HepG2 (cell line): Measurements from ENCODE around the gene PTGIS. TPM values are rescaled to one million over a fixed set of nuclear protein-coding genes. Genes with fewer than 3 reads are reported as not detected.

Source experiments
- ARHGAP35 ChIP-seq: sonication (generic); formaldehyde crosslinking; IDR thresholded peaks from 2 replicates; pipeline ENCODE4 v1.9.0; 2022; ENCODE audit warnings: mild to moderate bottlenecking, inconsistent platforms, moderate library complexity, missing genetic modification reagents, borderline replicate concordance
- DR1 ChIP-seq: sonication (generic); formaldehyde crosslinking; IDR thresholded peaks from 2 replicates; pipeline ENCODE4 v1.8.0; 2021; ENCODE audit warnings: mild to moderate bottlenecking, missing genetic modification reagents, inconsistent platforms
- FOSL2 ChIP-seq: sonication (generic); formaldehyde crosslinking; IDR thresholded peaks from 2 replicates; pipeline ENCODE4 v1.4.0; 2020; ENCODE audit warnings: missing genetic modification reagents
- IKZF4 ChIP-seq: sonication (generic); formaldehyde crosslinking; IDR thresholded peaks from 2 replicates; pipeline ENCODE4 v1.5.1; 2020; ENCODE audit warnings: borderline replicate concordance, mild to moderate bottlenecking, low read depth, missing genetic modification reagents; ENCODE audit errors: not compliant biosample characterization
- LCORL ChIP-seq, 2 experiments: fragments of 450-650 bp in 1 of 2; sonication (generic) in 1 of 2; formaldehyde crosslinking in 1 of 2; IDR thresholded peaks; 2 replicates each; pipeline versions ENCODE4 v1.5.0 to v1.6.1; 2017 to 2020; ENCODE audit warnings: antibody characterized with exemption in 1 of 2, missing genetic modification reagents in 1 of 2
- MEIS1 ChIP-seq: sonication (generic); formaldehyde crosslinking; IDR thresholded peaks from 2 replicates; pipeline ENCODE4 v1.9.0; 2021; ENCODE audit warnings: mild to moderate bottlenecking, missing genetic modification reagents, moderate library complexity, borderline replicate concordance
- MIER2 ChIP-seq: IDR thresholded peaks from 2 replicates; pipeline ENCODE4 v1.6.1; 2016; ENCODE audit warnings: missing biosample characterization, missing genetic modification reagents
- NCOR1 ChIP-seq: fragments of 200-600 bp; sonication (generic); IDR thresholded peaks from 2 replicates; pipeline ENCODE4 v1.7.0; 2017; ENCODE audit warnings: antibody characterized with exemption, low read length, borderline replicate concordance
- NFE2L1 ChIP-seq: sonication (generic); formaldehyde crosslinking; IDR thresholded peaks from 2 replicates; pipeline ENCODE4 v1.4.0; 2020; ENCODE audit warnings: missing genetic modification reagents, mild to moderate bottlenecking, borderline replicate concordance
- PPARG ChIP-seq: conservative IDR thresholded peaks from 2 replicates; pipeline ENCODE4 v1.6.1; 2016; ENCODE audit warnings: missing biosample characterization, missing genetic modification reagents
- RAD21 ChIP-seq: fragments of 450-650 bp; formaldehyde crosslinking; IDR thresholded peaks from 2 replicates; pipeline ENCODE4 v1.5.0; 2020; ENCODE audit warnings: mild to moderate bottlenecking
- RARG ChIP-seq: sonication (generic); formaldehyde crosslinking; IDR thresholded peaks from 2 replicates; pipeline ENCODE4 v1.4.0; 2020; ENCODE audit warnings: low read depth, mild to moderate bottlenecking, missing genetic modification reagents
- RNF2 ChIP-seq: fragments of 450-650 bp; conservative IDR thresholded peaks from 2 replicates; pipeline ENCODE4 v1.6.1; 2016; ENCODE audit warnings: low read depth
- SKI ChIP-seq: fragments of 450-650 bp; IDR thresholded peaks from one replicate; pipeline ENCODE4 v1.6.1; 2018; ENCODE audit warnings: mild to moderate bottlenecking; ENCODE audit not compliant: partially characterized antibody
- ZBTB42 ChIP-seq: sonication (generic); formaldehyde crosslinking; IDR thresholded peaks from 2 replicates; pipeline ENCODE4 v1.5.0; 2020; ENCODE audit warnings: mild to moderate bottlenecking, missing genetic modification reagents
- ZFP90 ChIP-seq: sonication (generic); formaldehyde crosslinking; IDR thresholded peaks from 2 replicates; pipeline ENCODE4 v1.8.0; 2022; ENCODE audit warnings: missing genetic modification reagents, mild to moderate bottlenecking, inconsistent platforms, borderline replicate concordance
- ZFY ChIP-seq: sonication (generic); formaldehyde crosslinking; IDR thresholded peaks from 2 replicates; pipeline ENCODE4 v1.4.0; 2020; ENCODE audit warnings: missing genetic modification reagents
- ZKSCAN5 ChIP-seq: sonication (generic); formaldehyde crosslinking; IDR thresholded peaks from 2 replicates; pipeline ENCODE4 v1.5.1; 2020; ENCODE audit warnings: mild to moderate bottlenecking, missing genetic modification reagents
- ZMAT3 ChIP-seq: sonication (generic); formaldehyde crosslinking; conservative IDR thresholded peaks from 2 replicates; pipeline ENCODE4 v1.7.0; 2021; ENCODE audit warnings: missing genetic modification reagents
- ZNF101 ChIP-seq: sonication (generic); formaldehyde crosslinking; IDR thresholded peaks from 2 replicates; pipeline ENCODE4 v1.4.0; 2020; ENCODE audit warnings: mild to moderate bottlenecking, low read depth, missing genetic modification reagents, borderline replicate concordance
- ZNF234 ChIP-seq: sonication (generic); formaldehyde crosslinking; conservative IDR thresholded peaks from 2 replicates; pipeline ENCODE4 v1.5.1; 2020; ENCODE audit warnings: mild to moderate bottlenecking, missing genetic modification reagents
- ZNF329 ChIP-seq: sonication (generic); formaldehyde crosslinking; IDR thresholded peaks from 2 replicates; pipeline ENCODE4 v1.9.0; 2021; ENCODE audit warnings: low read depth, mild to moderate bottlenecking, missing genetic modification reagents
- ZNF512 ChIP-seq: sonication (generic); formaldehyde crosslinking; IDR thresholded peaks from 2 replicates; pipeline ENCODE4 v1.4.0; 2020; ENCODE audit warnings: mild to moderate bottlenecking, missing genetic modification reagents
- ZNF552 ChIP-seq: sonication (generic); formaldehyde crosslinking; IDR thresholded peaks from 2 replicates; pipeline ENCODE4 v1.9.0; 2022; ENCODE audit warnings: missing genetic modification reagents, mild to moderate bottlenecking, borderline replicate concordance
- ZUFSP ChIP-seq: sonication (generic); formaldehyde crosslinking; IDR thresholded peaks from 2 replicates; pipeline ENCODE4 v1.9.0; 2021; ENCODE audit warnings: missing genetic modification reagents, mild to moderate bottlenecking, borderline replicate concordance
- polyA plus RNA-seq, 8 experiments: library from polyadenylated mRNA; depleted of rRNA in 3 of 8; stranded (reverse) in 7 of 8; unstranded in 1 of 8; fragments of >200 nt; fragmentation: Illumina TruSeq in 4 of 8; extraction: Trizol in 4 of 8; gene quantifications; 2 replicates each; pipeline versions ENCODE4 v1.2.1 to v1.2.3, GENCODE V29; 2011 to 2016; ENCODE audit warnings: low read depth in 4 of 8, missing spikeins in 1 of 8, mixed read lengths in 1 of 8; ENCODE audit not compliant: insufficient read depth in 1 of 8
- total RNA-seq, 5 experiments: library from RNA; depleted of rRNA; stranded (reverse); fragments of >200 nt; fragmentation: Illumina TruSeq; extraction: Trizol; gene quantifications; 2 replicates each; pipeline ENCODE4 v1.2.3, GENCODE V29; 2016; ENCODE audit warnings: low read depth in 1 of 5
- TF ChIP-seq, protein P1 (sequence below): sonication (generic); formaldehyde crosslinking; IDR thresholded peaks from 2 replicates; pipeline ENCODE4 v1.5.1; 2020; ENCODE audit warnings: mild to moderate bottlenecking, missing genetic modification reagents, moderate library complexity

PTGIS gene
- total and polyA plus RNA-seq, 2 of the 13 experiments (the other 11 are each of a cell fraction or from before 2014, with no cell fraction given), result not detected

DNA sequence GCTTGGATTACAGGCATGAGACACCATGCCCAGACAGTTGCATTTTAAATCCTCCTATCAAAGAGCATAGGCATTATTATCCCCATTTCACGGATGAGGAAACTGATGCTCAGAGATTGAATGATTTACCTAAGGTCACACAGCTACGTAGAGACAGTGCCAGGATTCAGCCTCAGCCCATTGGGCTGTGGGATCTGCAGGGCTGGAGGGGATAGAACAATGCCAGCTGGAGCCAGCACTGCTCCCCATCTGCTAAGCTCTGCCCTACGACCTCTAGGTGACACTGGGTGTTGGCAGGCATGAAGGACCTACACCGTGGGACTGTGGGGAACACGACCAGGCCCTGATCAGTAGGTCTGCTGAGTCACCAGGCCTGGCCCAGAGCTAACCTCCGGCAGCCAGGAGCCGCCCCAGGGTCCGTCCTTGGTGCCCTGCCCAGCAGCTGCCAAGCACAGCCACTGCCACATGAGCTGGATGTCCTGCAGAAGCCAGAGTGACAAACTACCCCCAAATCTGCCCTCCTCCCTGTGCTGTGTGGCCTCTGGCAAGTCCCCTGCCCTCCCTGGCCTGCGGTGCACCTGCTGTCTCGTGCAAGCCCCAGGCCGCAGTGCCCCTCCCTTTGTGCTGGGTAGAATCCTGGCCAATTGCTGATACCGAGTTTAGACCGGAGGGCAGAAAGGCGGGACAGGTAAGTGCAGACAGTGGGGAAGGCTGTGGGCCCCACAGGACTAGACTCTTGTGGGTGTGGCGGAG, 47.6 kb upstream of the PTGIS start (continued):
- TF ChIP-seq MEIS1 (CRISPR knock-in tag), result peak; percentile 87
- TF ChIP-seq ZNF552 (CRISPR knock-in tag), result peak; percentile 50; the same call in 1 of the 2 replicates
- no peak for TF ChIP-seq ZNF512 (CRISPR knock-in tag)
- no peak for TF ChIP-seq MIER2 (CRISPR knock-in tag)
- TF ChIP-seq ZNF234 (CRISPR knock-in tag), result no peak
- no peak for TF ChIP-seq ZUFSP (CRISPR knock-in tag)
- TF ChIP-seq ZKSCAN5 (CRISPR knock-in tag), result no peak
- TF ChIP-seq ZBTB42 (CRISPR knock-in tag), result 0 out of 2 replicates have a peak, but pooled peaks have one; percentile 54
- 0 out of 2 replicates have a peak, but pooled peaks have one; percentile 14 for TF ChIP-seq RAD21 (CRISPR knock-in tag)
- TF ChIP-seq FOSL2 (CRISPR knock-in tag), result peak; percentile 86
- peak; percentile 97 for TF ChIP-seq NFE2L1 (CRISPR knock-in tag)
- no peak for TF ChIP-seq ARHGAP35 (CRISPR knock-in tag)
- no peak for TF ChIP-seq RNF2
- no peak for TF ChIP-seq LCORL (IDR thresholded peaks at IDR 0.05)
- 0 out of 2 replicates have a peak, but pooled peaks have one; percentile 31 for TF ChIP-seq LCORL (CRISPR knock-in tag; IDR thresholded peaks at IDR 0.05)
- no peak for TF ChIP-seq NCOR1
- TF ChIP-seq IKZF4 (CRISPR knock-in tag), result no peak
- no peak for TF ChIP-seq PPARG (CRISPR knock-in tag)
- no peak for TF ChIP-seq ZFP90 (CRISPR knock-in tag)
- peak; percentile 80 for TF ChIP-seq ZFY
- TF ChIP-seq, protein P1, sequence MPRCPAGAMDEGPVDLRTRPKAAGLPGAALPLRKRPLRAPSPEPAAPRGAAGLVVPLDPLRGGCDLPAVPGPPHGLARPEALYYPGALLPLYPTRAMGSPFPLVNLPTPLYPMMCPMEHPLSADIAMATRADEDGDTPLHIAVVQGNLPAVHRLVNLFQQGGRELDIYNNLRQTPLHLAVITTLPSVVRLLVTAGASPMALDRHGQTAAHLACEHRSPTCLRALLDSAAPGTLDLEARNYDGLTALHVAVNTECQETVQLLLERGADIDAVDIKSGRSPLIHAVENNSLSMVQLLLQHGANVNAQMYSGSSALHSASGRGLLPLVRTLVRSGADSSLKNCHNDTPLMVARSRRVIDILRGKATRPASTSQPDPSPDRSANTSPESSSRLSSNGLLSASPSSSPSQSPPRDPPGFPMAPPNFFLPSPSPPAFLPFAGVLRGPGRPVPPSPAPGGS, result no peak
- TF ChIP-seq DR1 (CRISPR knock-in tag), result no peak
- no peak for TF ChIP-seq RARG
- no peak for TF ChIP-seq SKI
- no peak for TF ChIP-seq ZNF329 (CRISPR knock-in tag)
- TF ChIP-seq ZMAT3, result no peak
- no peak for TF ChIP-seq ZNF101 (CRISPR knock-in tag)
